Measurements from ENCODE around the gene FADS3.

The FADS3 gene

GRCh38 chr11:61828379-61828628, 63.0 kb downstream of the FADS3 start:
- Histone ChIP-seq H3K27ac (peak overlapping the region in 18 of 21 experiments; percentile 4 to 86 (median 62)), H3K4me3 (peak overlapping the region; percentile 29 to 67 (median 44))

DNA sequence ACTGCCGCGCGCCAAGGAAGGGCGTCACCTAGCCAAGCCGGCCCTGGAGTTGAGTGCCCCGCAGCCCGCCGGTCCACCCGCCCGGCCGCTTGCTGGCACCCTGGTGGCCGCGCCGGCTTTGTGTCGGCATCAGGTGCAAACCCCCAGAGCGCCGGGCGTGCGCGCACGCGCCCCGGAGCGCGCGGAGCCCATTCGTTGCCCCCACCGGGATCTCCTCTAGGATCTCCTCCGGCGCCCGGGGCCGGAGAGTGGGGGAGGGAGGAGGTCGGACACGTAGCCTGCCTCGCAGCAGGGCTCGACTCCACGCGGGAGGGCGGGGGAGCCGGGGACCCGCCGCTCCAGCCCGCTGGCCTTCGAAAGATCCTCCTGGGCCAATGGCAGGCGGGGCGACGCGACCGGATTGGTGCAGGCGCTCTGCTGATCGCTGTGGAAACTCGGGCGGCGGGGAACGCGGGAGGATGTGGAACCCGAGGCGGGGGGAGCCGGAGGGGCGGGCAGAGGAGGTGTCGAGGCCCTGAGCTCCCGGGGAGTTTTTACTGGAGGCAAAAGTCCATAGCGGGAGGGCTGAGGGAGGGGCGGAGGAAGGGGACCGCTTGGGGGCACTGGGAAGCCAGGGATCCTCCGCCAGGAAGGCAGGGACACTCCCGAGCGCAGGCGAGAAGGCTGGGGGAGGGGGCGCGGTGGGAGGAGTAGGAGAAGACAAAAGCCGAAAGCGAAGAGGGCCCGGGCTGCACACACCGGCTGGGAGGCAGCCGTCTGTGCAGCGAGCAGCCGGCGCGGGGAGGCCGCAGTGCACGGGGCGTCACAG, 63.6 kb downstream of the FADS3 start, which contains the start of gene FADS2:
TSS of gene FADS2 (plus strand) at position 730 of the 808 bp plus-strand sequence. CDS start 91 bp downstream, outside the sequence.
- peak within 1 kb of the TSS in 19 of 21 experiments; percentile 17 to 86 (median 73) for H3K27ac ChIP-seq
- peak within 1 kb of the TSS; percentile 29 to 67 (median 44) for H3K4me3 ChIP-seq

GRCh38 chr11:61826930-61827570, 64.3 kb downstream of the FADS3 start:
- Histone ChIP-seq H3K4me3 (peak overlapping the region; percentile 29 to 67 (median 44)), H3K27ac (peak overlapping the region in 19 of 21 experiments; percentile 17 to 86 (median 73))

All from skin epidermis (tissue), 12 donors.